Neuron (in vitro differentiated cells): Measurements from ENCODE around the gene SELENOM.

ENCODE experiments used
- H2AFZ ChIP-seq: one replicate; pipeline ENCODE4 v1.6.1; 2013; ENCODE audit warnings: low read depth, mild to moderate bottlenecking, inconsistent platforms, low read length, moderate library complexity
- H3K27me3 ChIP-seq: one replicate; pipeline ENCODE4 v1.6.1; 2013; ENCODE audit warnings: low read length; ENCODE audit not compliant: insufficient read depth
- H3K36me3 ChIP-seq: one replicate; pipeline ENCODE4 v1.6.1; 2013; ENCODE audit warnings: low read length; ENCODE audit not compliant: insufficient read depth
- H3K4me1 ChIP-seq: one replicate; pipeline ENCODE4 v1.6.1; 2013; ENCODE audit warnings: low read length; ENCODE audit not compliant: insufficient read depth
- H3K4me3 ChIP-seq: 2 replicates; pipeline ENCODE4 v1.5.1; 2013; ENCODE audit warnings: mild to moderate bottlenecking, low read length, moderate library complexity
- H3K9me3 ChIP-seq: one replicate; pipeline ENCODE4 v1.6.1; 2013; ENCODE audit warnings: low read length

Gene SELENOM

DNA sequence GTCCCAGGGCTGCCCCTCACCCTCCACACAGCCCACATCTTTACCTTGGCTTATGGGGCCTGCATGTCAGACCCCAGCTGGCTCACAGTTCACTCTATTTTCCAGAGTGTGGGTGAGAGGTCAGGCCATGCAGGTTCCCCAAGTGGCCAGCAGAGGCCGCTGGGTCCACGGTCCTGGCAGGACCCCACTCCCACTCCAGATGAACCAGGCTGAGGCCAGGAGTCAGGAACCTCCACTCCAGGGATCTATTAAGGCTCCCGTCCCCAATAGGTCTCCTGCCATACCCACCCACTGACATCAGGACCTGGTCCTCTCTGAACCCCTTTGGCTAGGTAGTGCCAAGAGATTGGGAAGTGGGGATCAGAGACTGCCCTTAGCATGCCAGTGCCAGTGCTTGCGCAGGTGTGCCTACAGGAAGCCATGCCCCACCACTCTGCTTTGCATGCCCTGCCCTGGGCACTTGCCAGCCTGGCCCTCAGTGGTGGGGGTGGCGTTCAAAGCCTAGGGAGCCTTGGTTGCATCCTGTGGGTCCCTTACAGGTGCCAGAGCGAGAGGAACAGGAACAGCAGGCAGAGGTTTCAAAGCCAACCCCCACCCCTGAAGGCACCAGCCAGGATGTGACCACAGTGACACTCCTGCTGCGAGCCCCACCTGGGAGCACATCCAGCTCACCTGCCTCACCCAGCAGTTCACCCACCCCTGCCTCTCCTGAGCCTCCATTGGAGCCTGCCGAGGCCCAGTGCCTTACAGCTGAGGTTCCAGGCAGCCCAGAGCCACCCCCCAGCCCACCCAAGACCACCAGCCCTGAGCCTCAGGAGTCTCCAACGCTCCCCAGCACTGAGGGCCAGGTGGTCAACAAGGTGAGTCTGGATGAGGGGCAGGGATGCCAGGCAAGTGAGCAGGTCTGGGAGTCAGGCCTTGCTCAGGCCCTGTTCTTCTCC is 17.9 kb downstream of the SELENOM start:
- H3K9me3 ChIP-seq: no peaks in the 10 kb centered on the region
- H3K27me3 ChIP-seq: no peaks in the 10 kb centered on the region
- H3K4me1 ChIP-seq: no peaks in the 10 kb centered on the region
- H3K36me3 ChIP-seq: peaks cover 9% of the 10 kb centered on the region
- no peak overlapping the region for H2AFZ ChIP-seq
- no peak overlapping the region for H3K4me3 ChIP-seq

DNA sequence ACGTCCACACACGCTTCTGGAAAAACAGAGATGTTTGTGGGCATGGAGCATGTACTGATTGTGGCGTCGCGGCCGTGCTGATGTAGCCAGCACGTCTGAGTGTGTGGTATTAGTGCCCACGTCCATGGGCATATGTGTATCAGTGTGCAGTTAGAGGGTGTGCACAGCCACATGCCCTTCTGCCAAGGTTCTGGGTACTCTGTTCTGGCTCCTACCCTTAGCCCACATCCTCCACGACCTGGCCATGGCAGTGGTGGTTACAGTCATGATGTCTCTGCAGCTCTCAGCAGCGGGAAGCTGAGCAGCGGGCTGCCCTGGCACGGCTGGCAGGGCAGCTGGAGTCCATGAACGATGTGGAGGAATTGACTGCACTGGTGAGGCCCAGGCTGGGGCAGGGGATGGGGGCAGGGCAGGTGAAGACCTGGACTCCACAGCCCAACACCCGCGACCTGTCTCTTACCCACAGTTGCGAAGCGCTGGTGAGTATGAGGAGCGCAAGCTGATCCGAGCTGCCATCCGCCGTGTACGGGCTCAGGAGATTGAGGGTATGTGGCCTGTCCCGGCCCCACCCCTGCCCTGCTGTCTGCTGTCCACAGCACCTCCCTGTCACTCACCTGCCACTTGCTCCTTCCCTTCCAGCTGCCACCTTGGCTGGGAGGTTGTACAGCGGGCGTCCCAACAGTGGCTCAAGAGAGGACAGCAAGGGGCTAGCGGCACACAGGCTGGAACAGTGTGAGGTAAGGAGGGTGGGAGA is 19.0 kb downstream of the SELENOM start:
- H3K4me1 ChIP-seq: no peaks in the 10 kb centered on the region
- H2AFZ ChIP-seq: no peak overlapping the region
- no peak overlapping the region for H3K4me3 ChIP-seq

DNA sequence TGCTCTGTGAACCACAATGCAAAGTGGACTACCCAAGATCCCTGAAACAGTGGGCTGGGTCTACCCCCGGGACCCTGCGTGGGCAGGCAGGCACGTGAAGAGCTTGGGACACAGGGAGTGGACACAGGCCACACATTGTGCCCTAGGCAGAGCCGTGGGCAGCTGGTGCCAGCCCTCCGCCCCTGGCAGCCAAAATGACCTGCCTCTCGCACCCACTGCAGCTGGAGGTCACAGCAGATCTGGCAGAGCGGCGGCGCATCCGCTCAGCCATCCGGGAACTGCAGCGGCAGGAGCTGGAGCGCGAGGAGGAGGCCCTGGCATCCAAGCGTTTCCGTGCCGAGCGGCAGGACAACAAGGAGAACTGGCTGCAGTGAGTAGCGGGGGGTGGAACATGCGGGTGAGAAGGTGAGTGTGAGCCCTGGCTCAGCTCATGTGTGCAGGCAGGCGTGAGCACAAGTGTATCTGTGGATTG is 19.6 kb downstream of the SELENOM start:
- H2AFZ ChIP-seq: no peak overlapping the region
- H3K9me3 ChIP-seq: no peaks in the 10 kb centered on the region
- no peaks in the 10 kb centered on the region for H3K27me3 ChIP-seq
- no peak overlapping the region for H3K4me3 ChIP-seq
- peaks cover 9% of the 10 kb centered on the region for H3K36me3 ChIP-seq
- H3K4me1 ChIP-seq: no peaks in the 10 kb centered on the region

More for the DNA sequence above, 19.0 kb downstream of the SELENOM start:
- peaks cover 9% of the 10 kb centered on the region for H3K36me3 ChIP-seq
- no peaks in the 10 kb centered on the region for H3K9me3 ChIP-seq
- H3K27me3 ChIP-seq: no peaks in the 10 kb centered on the region

DNA sequence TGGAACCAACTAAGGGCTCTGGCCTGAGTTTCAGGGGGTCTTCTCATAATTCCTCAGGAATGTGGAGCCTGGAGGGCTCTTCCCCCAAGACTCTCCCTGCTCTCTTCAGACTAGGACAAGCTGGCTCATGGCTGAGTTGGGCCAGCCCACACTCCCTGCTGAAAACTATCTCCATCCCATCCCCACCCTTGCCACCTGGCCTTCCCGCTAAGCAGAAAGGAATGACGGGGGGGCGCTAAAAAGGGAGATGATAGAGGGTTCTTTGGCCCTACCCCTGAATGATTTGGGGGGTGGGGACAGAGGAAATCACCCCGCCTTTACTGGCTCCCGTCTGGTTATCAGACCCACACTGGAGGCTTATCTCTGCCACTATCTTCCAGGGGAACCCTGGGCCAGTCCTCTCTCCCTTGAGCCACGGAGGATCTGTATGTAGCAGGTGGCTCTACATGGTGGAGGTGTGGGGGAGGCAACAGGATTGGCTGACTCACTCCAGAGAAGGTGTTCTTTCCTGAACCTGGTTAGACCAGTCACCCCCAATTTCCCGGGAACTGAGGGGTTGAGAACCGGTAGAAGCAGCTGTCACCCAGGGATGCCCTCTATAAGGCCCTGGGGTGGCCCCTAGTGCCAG is 20.6 kb downstream of the SELENOM start:
- H3K9me3 ChIP-seq: no peaks in the 10 kb centered on the region
- no peaks in the 10 kb centered on the region for H3K27me3 ChIP-seq
- H3K4me3 ChIP-seq: no peak overlapping the region
- peaks cover 4% of the 10 kb centered on the region for H3K4me1 ChIP-seq
- H2AFZ ChIP-seq: no peak overlapping the region
- peaks cover 7% of the 10 kb centered on the region for H3K36me3 ChIP-seq

DNA sequence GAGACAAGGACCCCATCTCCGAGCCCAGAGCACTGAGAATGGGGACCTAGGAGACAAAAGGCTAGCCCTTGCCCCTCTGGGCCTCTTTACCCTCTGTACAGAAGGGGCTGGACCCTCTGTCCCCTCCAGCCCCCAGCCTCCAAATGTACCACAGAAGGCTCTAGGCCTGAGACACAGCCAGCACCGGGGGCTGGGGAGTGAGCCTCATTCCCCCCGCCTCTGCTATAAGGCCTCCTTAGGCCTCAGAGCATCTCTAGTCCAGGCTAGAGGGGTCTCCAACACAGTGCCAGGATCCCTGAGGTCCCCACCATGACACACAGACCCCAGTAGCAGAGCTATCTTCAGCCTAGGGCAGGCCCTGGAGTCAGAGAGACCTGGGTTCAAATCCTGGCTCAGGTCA is 21.4 kb downstream of the SELENOM start:
- Histone ChIP-seq H3K4me3 (no peak overlapping the region), H3K27me3 (no peaks in the 10 kb centered on the region), H3K9me3 (no peaks in the 10 kb centered on the region), H2AFZ (no peak overlapping the region), H3K4me1 (peaks cover 7% of the 10 kb centered on the region), H3K36me3 (peaks cover 3% of the 10 kb centered on the region)

DNA sequence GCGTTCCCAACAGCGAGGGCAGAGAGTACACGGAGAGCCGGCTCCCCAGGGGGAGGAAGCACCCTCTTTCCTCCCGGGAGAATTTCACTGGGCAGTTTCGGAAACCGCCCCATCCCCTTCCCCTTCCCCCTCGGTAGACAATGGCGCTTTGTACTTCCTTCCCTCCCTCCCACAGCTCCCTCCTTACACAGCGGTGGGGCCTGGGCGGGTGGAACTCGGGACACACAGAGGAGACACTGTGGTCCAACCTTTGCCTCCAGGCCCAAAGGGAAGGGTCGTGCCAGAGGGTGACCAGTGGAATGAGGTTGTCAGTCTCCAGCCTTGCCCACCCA is 21.9 kb downstream of the SELENOM start:
- Histone ChIP-seq H3K9me3 (no peaks in the 10 kb centered on the region), H3K27me3 (no peaks in the 10 kb centered on the region), H2AFZ (no peak overlapping the region), H3K4me1 (peaks cover 9% of the 10 kb centered on the region), H3K36me3 (no peaks in the 10 kb centered on the region), H3K4me3 (no peak overlapping the region)

DNA sequence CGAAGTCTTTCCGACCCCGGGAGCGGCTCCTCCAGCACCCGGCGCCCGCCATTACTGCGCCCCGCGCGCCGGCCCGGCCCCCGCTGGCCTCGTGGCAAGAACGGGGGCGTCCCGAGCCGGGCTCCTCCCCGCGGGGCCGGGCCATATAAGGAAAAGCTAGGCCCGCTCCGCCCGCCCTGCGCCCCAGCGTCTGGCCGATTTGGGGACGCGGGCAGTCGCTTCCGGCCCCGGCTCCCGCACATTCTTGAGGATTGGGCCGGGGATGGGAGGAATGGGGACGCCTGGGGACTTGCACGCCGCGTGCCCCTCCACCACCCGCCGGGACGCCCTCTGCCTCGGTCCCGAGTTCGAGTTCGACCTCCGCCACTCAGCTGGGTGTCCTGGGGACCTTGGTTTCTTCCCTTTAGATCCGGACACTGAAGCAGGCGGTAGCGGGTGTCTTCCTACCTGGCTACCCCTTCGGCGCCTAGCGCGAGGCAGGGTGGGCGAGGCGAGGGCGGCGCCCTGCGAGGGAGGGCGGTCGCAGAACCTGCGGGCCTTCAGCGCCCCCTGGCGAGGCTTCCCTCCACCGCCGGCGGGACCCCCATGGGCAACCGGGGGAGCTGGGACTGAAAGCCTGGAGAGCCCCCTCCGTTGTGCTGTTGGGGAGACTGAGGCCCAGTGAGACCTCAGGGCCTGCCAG is 22.4 kb downstream of the SELENOM start:
- Histone ChIP-seq H3K36me3 (no peaks in the 10 kb centered on the region), H3K4me3 (no peak overlapping the region), H3K4me1 (peaks cover 12% of the 10 kb centered on the region), H2AFZ (no peak overlapping the region), H3K27me3 (no peaks in the 10 kb centered on the region), H3K9me3 (no peaks in the 10 kb centered on the region)

DNA sequence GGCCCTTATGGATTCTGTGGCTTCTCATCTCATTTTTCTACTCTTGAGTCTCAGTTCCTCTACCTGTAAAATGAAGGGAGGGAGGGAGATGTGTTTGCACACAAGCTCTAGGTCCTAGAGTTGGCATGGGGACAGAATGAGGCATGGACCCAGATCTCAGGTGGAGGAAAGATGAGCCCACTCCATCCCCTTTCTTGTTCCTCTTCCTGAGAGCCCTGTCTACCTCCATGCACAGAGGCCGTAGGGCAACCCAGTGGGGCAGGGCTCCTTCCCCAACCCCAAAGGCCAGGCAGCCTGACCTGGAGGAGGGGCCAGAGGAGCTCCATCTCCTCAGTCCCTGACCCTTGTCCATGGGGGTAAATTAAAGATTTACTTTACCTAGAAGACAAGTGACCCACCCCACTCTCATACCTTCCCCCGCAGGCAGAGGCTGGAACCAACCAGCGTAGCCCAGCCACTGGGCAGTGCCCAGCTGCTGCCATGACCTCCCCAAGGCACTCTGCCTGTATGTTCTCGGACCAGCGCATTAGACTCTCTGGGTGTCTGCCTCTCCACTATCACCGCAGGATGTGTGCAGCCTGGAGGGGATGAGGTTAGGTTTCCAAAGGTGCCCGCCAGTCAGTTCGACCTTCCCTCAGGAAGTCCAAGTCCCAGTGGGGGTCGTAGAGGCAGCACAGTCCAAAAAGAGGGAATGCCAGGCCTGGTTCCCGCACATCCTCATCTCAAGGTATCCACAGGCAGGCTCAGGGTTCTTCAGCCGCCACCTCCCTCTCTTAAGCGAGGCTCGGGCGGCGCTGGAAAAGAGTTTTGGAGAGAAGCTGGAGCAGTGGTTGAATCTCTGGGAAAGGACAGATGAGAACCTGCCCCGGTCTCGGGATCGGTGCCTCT is 23.2 kb downstream of the SELENOM start:
- Histone ChIP-seq H2AFZ (no peak overlapping the region), H3K4me1 (peaks cover 12% of the 10 kb centered on the region), H3K9me3 (no peaks in the 10 kb centered on the region), H3K4me3 (no peak overlapping the region), H3K36me3 (no peaks in the 10 kb centered on the region), H3K27me3 (no peaks in the 10 kb centered on the region)

DNA sequence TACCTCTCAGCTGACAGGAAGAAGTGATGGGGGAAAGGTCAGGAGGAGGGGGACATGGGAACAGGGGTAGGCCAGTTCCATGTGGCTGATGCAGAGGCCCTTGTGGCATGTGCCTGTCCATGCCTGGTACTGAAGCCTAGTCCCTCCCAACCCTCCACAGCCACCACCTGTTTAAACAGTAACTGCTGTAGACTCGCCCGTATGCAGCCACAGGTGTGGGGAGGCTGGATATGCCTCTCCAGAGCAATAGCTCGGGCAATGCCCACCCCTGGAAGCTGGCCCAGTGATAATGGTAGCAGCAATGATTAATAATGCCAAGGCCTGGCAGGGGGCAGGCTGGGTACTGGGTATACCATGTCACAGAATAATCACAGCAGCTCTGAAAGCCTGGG is 24.0 kb downstream of the SELENOM start:
- Histone ChIP-seq H3K9me3 (no peaks in the 10 kb centered on the region), H3K27me3 (no peaks in the 10 kb centered on the region), H2AFZ (no peak overlapping the region), H3K4me3 (no peak overlapping the region), H3K4me1 (peaks cover 12% of the 10 kb centered on the region), H3K36me3 (no peaks in the 10 kb centered on the region)

- H3K4me3 ChIP-seq: no peak overlapping the region
- no peaks in the 10 kb centered on the region for H3K9me3 ChIP-seq
- no peak overlapping the region for H2AFZ ChIP-seq
- peaks cover 12% of the 10 kb centered on the region for H3K4me1 ChIP-seq
- no peaks in the 10 kb centered on the region for H3K36me3 ChIP-seq
- H3K27me3 ChIP-seq: no peaks in the 10 kb centered on the region
Observed at GRCh38 chr22:31082606-31083376, 24.6 kb downstream of the SELENOM start.

DNA sequence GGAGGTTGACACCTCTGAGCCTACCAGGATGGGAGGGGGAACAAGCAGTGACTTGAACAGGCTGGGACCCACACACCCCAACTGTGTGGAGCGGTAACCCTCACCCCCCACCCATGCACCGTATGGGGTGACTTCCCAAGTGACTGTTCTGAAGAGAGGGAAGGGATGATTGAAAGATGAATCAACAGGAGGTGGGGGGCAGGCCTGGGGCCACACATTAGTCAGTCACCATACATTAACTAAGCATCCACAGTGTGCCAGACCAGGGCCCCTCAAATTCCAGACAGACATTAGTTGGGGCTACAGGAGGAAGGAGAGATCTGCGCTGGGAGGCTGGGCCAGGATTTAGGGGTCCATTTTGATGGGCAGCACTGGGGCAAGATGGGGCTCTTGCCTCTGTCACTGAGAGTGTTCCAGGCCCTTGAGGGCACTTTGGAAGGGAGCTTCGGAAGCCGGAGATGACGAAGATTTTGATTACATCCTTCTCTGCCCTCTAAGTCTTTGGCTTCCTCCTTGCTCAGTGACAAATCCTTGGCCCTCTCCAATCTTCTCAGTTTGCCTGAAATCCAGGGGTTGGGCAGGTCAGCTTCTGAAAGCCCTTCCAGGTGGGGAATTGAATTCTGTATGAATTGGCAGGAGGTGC is 25.3 kb downstream of the SELENOM start:
- Histone ChIP-seq H2AFZ (no peak overlapping the region), H3K4me3 (peak overlapping the region; percentile 79)

More for the DNA sequence above, 25.3 kb downstream of the SELENOM start:
- H3K36me3 ChIP-seq: no peaks in the 10 kb centered on the region
- H3K4me1 ChIP-seq: peaks cover 12% of the 10 kb centered on the region
- no peaks in the 10 kb centered on the region for H3K27me3 ChIP-seq
- no peaks in the 10 kb centered on the region for H3K9me3 ChIP-seq
